BJ (cell line): Measurements from ENCODE around the gene SZRD1. TPM values are rescaled to one million over a fixed set of nuclear protein-coding genes. Genes with fewer than 3 reads are reported as not detected.

Experiments used
- CTCF ChIA-PET: fragments of 350-600 bp; formaldehyde crosslinking; extraction: SDS; loops from one replicate; lab custom pipeline; 2021; ENCODE audit warnings: antibody characterized with exemption, inconsistent platforms; lab: Yijun Ruan, JAX
- POLR2A ChIA-PET: fragments of 300-600 bp; sonication (Branson Sonifier 250); formaldehyde crosslinking; extraction: SDS; loops from one replicate; lab custom pipeline; 2021; ENCODE audit warnings: antibody characterized with exemption; lab: Charles Lee
- DNase-seq: peaks from one replicate; pipeline ENCODE4 v3.0.0-alpha.2; 2011; ENCODE audit warnings: low read depth
- H3K27me3 ChIP-seq: 2 replicates; pipeline ENCODE4 v1.6.0; 2011; ENCODE audit warnings: low read length; ENCODE audit not compliant: control insufficient read depth, insufficient read depth
- H3K36me3 ChIP-seq: 2 replicates; pipeline ENCODE4 v1.5.1; 2011; ENCODE audit warnings: low read length; ENCODE audit not compliant: control insufficient read depth, insufficient read depth
- H3K4me3 ChIP-seq: 2 replicates; pipeline ENCODE4 v1.5.1; 2011; ENCODE audit warnings: low read depth, mild to moderate bottlenecking, control low read depth, low read length
- CTCF ChIP-seq: IDR thresholded peaks from 2 replicates; pipeline ENCODE4 v1.5.1; 2011; ENCODE audit warnings: low read depth, mild to moderate bottlenecking, control low read depth, inconsistent platforms, low read length, moderate library complexity; ENCODE audit not compliant: insufficient read depth
- polyA plus RNA-seq: library from polyadenylated mRNA; depleted of rRNA; stranded (reverse); fragments of >200 nt; gene quantifications from 2 replicates; pipeline ENCODE4 v1.2.3, GENCODE V29; 2011

Gene SZRD1
- polyA plus RNA-seq, 1 experiment = 125 TPM

GRCh38 chr1:16385659-16386453 is 18.8 kb downstream of the SZRD1 start:
- no peak for DNase-seq
- CTCF ChIA-PET = interaction anchor here (1.4 to 1.6 kb wide), 3 partner anchors 11 to 54 kb away, joined by 3 to 4 read pairs (median 3); partner anchors contain the start of gene NECAP2
- no peak for TF ChIP-seq CTCF
- POLR2A ChIA-PET = interaction anchor here (0.8 kb wide), 1 partner anchor 11 kb away, joined by 3 read pairs; no protein-coding TSS in a partner anchor
- Histone ChIP-seq H3K36me3 (no peaks in the 10 kb centered on the region), H3K27me3 (no peaks in the 10 kb centered on the region), H3K4me3 (no peak overlapping the region)

GRCh38 chr1:16386454-16387113 is 19.5 kb downstream of the SZRD1 start:
- CTCF ChIA-PET = interaction anchor here (1.4 to 2.7 kb wide), 4 partner anchors 12 to 54 kb away, joined by 3 to 12 read pairs (median 4); partner anchors contain the start of gene NECAP2
- H3K27me3 ChIP-seq = no peaks in the 10 kb centered on the region
- H3K4me3 ChIP-seq = no peak overlapping the region
- no peak for TF ChIP-seq CTCF
- H3K36me3 ChIP-seq = peaks cover 2% of the 10 kb centered on the region; the same call in 1 of the 2 replicates
- no peak for DNase-seq
- POLR2A ChIA-PET = interaction anchor here (0.5 to 0.8 kb wide), 2 partner anchors 12 to 77 kb away, joined by 3 read pairs; no protein-coding TSS in a partner anchor

GRCh38 chr1:16387201-16388188 is 20.5 kb downstream of the SZRD1 start:
- Histone ChIP-seq H3K36me3 (peaks cover 2% of the 10 kb centered on the region; the same call in 1 of the 2 replicates), H3K27me3 (no peaks in the 10 kb centered on the region), H3K4me3 (no peak overlapping the region)
- ChIA-PET POLR2A (no interaction called here), CTCF (interaction anchor here (1.6 to 2.7 kb wide), 2 partner anchors 13 to 53 kb away, joined by 3 to 12 read pairs; partner anchors contain the start of gene NECAP2)
- TF ChIP-seq CTCF = no peak
- no peak for DNase-seq

GRCh38 chr1:16391411-16391810 is 24.4 kb downstream of the SZRD1 start:
- peaks cover 12% of the 10 kb centered on the region for H3K36me3 ChIP-seq
- no peak overlapping the region for H3K4me3 ChIP-seq
- DNase-seq = no peak
- POLR2A ChIA-PET = no interaction called here
- CTCF ChIA-PET = no interaction called here
- H3K27me3 ChIP-seq = no peaks in the 10 kb centered on the region
- no peak for TF ChIP-seq CTCF
